CD8-positive, alpha-beta memory T cell (primary cell): ENCODE results near the gene ZMYND8. TPM values are rescaled to one million over a fixed set of nuclear protein-coding genes. Genes with fewer than 3 reads are reported as not detected.
"Not testable (repeated sequence)": the region's sequence is repeated elsewhere in the genome, so short reads cannot be mapped to it uniquely, and the experiment has no call there.

Experiments
- CTCF ChIA-PET: fragments of 350-600 bp; sonication (Branson Sonifier 250); formaldehyde crosslinking; loops from one replicate; lab custom pipeline; 2021; ENCODE audit warnings: antibody characterized with exemption; lab: Charles Lee
- POLR2A ChIA-PET: fragments of 350-600 bp; sonication (Branson Sonifier 250); formaldehyde crosslinking; loops from one replicate; lab custom pipeline; 2021; ENCODE audit warnings: antibody characterized with exemption; lab: Charles Lee
- DNase-seq, 5 donors: peaks; one replicate each; pipeline versions ENCODE4 v3.0.0 to v3.0.0-alpha.2; 2020 to 2022; ENCODE audit warnings: mixed read lengths in 1 of 5
- H3K27ac ChIP-seq: one replicate; pipeline ENCODE4 v1.7.0; 2013; ENCODE audit warnings: low read depth, mild to moderate bottlenecking, low read length, moderate library complexity
- H3K27me3 ChIP-seq: 2 replicates; pipeline ENCODE4 v1.7.0; 2013; ENCODE audit warnings: low read length, mild to moderate bottlenecking; ENCODE audit not compliant: insufficient read depth, poor library complexity, severe bottlenecking
- H3K36me3 ChIP-seq: 2 replicates; pipeline ENCODE4 v1.7.0; 2013; ENCODE audit warnings: mild to moderate bottlenecking, low read length, moderate library complexity; ENCODE audit not compliant: insufficient read depth
- H3K4me1 ChIP-seq: 2 replicates; pipeline ENCODE4 v1.7.0; 2013; ENCODE audit warnings: mild to moderate bottlenecking, low read length, moderate library complexity; ENCODE audit not compliant: insufficient read depth
- H3K4me3 ChIP-seq: 2 replicates; pipeline ENCODE4 v1.7.0; 2013; ENCODE audit warnings: mild to moderate bottlenecking, low read length
- H3K9me3 ChIP-seq: 2 replicates; pipeline ENCODE4 v1.7.0; 2013; ENCODE audit warnings: mild to moderate bottlenecking, low read length
- H3K27ac Mint-ChIP-seq, 8 donors: one replicate each; pipeline ENCODE4 v1.8.0; 2020 to 2021; ENCODE audit warnings: mixed read lengths in 8 of 8, mild to moderate bottlenecking in 6 of 8, inconsistent platforms in 3 of 8, moderate library complexity in 3 of 8
- H3K27me3 Mint-ChIP-seq, 2 donors: one replicate each; pipeline ENCODE4 v1.8.0; 2020 to 2021; ENCODE audit warnings: mixed read lengths in 2 of 2, mild to moderate bottlenecking in 1 of 2, moderate library complexity in 1 of 2
- H3K36me3 Mint-ChIP-seq, 3 donors: one replicate each; pipeline ENCODE4 v1.8.0; 2020 to 2021; ENCODE audit warnings: mixed read lengths in 3 of 3, inconsistent platforms in 1 of 3, mild to moderate bottlenecking in 1 of 3
- H3K4me1 Mint-ChIP-seq, 3 donors: one replicate each; pipeline ENCODE4 v1.8.0; 2020 to 2021; ENCODE audit warnings: mixed read lengths in 3 of 3, inconsistent platforms in 1 of 3, mild to moderate bottlenecking in 1 of 3
- H3K4me3 Mint-ChIP-seq, 7 donors: one replicate each; pipeline ENCODE4 v1.8.0; 2020 to 2021; ENCODE audit warnings: mixed read lengths in 7 of 7, mild to moderate bottlenecking in 6 of 7, moderate library complexity in 4 of 7, inconsistent platforms in 2 of 7
- H3K9me3 Mint-ChIP-seq, 5 donors: one replicate each; pipeline ENCODE4 v1.8.0; 2020 to 2022; ENCODE audit warnings: mixed read lengths in 5 of 5, mild to moderate bottlenecking in 3 of 5, moderate library complexity in 2 of 5, inconsistent platforms in 1 of 5
- polyA plus RNA-seq: library from polyadenylated mRNA; unstranded; fragments of 300-500 nt; fragmentation: Illumina TruSeq; gene quantifications from one replicate; pipeline ENCODE4 v1.2.3, GENCODE V29; 2021
- total RNA-seq, 2 experiments: library from RNA; stranded (reverse); gene quantifications; one replicate each; pipeline ENCODE4 v1.2.3, GENCODE V29; 2021

ZMYND8 gene
- total and polyA plus RNA-seq, 3 experiments from 2014 or later = 20.9 to 30.7 (median 25.8) TPM

- H3K9me3 ChIP-seq = no peaks in the 10 kb centered on the region
- H3K9me3 Mint-ChIP-seq = no peaks in the 10 kb centered on the region
- H3K4me3 ChIP-seq = no peak overlapping the region
- no peak overlapping the region for H3K4me3 Mint-ChIP-seq
- H3K4me1 ChIP-seq = peaks cover 3% of the 10 kb centered on the region
- DNase-seq = no peak
- H3K27ac ChIP-seq = no peak overlapping the region
- peaks cover 0 to 12% (median 0%) of the 10 kb centered on the region in 3 donors for H3K4me1 Mint-ChIP-seq
- H3K36me3 Mint-ChIP-seq = no peaks in the 10 kb centered on the region
- H3K27ac Mint-ChIP-seq = peak overlapping the region in 1 of 8 donors; percentile 31
- ChIA-PET CTCF (no interaction called here), POLR2A (interaction anchor here (0.7 kb wide), 1 partner anchor 26 kb away, joined by 6 read pairs; no protein-coding TSS in a partner anchor)
- no peaks in the 10 kb centered on the region for H3K36me3 ChIP-seq
- no peaks in the 10 kb centered on the region for H3K27me3 ChIP-seq
- H3K27me3 Mint-ChIP-seq = peaks cover 0 to 1% of the 10 kb centered on the region in 2 donors
Measured at GRCh38 chr20:47377122-47377722, 20.7 kb upstream of the ZMYND8 start.

- H3K4me1 ChIP-seq, H3K4me3 ChIP-seq, CTCF ChIA-PET, H3K9me3 ChIP-seq, H3K27ac ChIP-seq, POLR2A ChIA-PET, H3K36me3 ChIP-seq, H3K9me3 Mint-ChIP-seq, DNase-seq, H3K27me3 ChIP-seq, H3K36me3 Mint-ChIP-seq, H3K4me3 Mint-ChIP-seq, H3K27me3 Mint-ChIP-seq: not testable (repeated sequence)
- H3K27ac Mint-ChIP-seq = peak overlapping the region in 1 of 8 donors; percentile 77
- H3K4me1 Mint-ChIP-seq = peaks cover 0 to 12% (median 0%) of the 10 kb centered on the region in 3 donors
Measured at GRCh38 chr20:47376096-47376643, 19.7 kb upstream of the ZMYND8 start.

GRCh38 chr20:47374121-47374520, 17.6 kb upstream of the ZMYND8 start:
- H3K36me3 ChIP-seq, CTCF ChIA-PET, DNase-seq, H3K36me3 Mint-ChIP-seq, H3K27ac ChIP-seq, H3K27ac Mint-ChIP-seq, H3K4me3 Mint-ChIP-seq, H3K9me3 Mint-ChIP-seq, H3K4me1 ChIP-seq, H3K27me3 ChIP-seq, H3K4me3 ChIP-seq, H3K27me3 Mint-ChIP-seq, H3K4me1 Mint-ChIP-seq, POLR2A ChIA-PET, H3K9me3 ChIP-seq: not testable (repeated sequence)

- Histone ChIP-seq H3K4me1 (no peaks in the 10 kb centered on the region), H3K36me3 (no peaks in the 10 kb centered on the region), H3K4me3 (no peak overlapping the region), H3K9me3 (no peaks in the 10 kb centered on the region), H3K27me3 (no peaks in the 10 kb centered on the region), H3K27ac (no peak overlapping the region)
- peaks cover 0 to 3% (median 0%) of the 10 kb centered on the region in 3 donors for H3K4me1 Mint-ChIP-seq
- H3K27me3 Mint-ChIP-seq = peaks cover 0 to 5% of the 10 kb centered on the region in 2 donors
- no peak overlapping the region for H3K4me3 Mint-ChIP-seq
- no peak for DNase-seq
- H3K27ac Mint-ChIP-seq = no peak overlapping the region
- POLR2A ChIA-PET = interaction anchor here (0.6 kb wide), 1 partner anchor 984 kb away, joined by 3 read pairs; no protein-coding TSS in a partner anchor
- H3K36me3 Mint-ChIP-seq = no peaks in the 10 kb centered on the region
- CTCF ChIA-PET = interaction anchor here (1.7 kb wide), 1 partner anchor 11 kb away, joined by 8 read pairs; no protein-coding TSS in a partner anchor
- no peaks in the 10 kb centered on the region for H3K9me3 Mint-ChIP-seq
Measured at GRCh38 chr20:47373206-47373733, 16.8 kb upstream of the ZMYND8 start.

GRCh38 chr20:47370850-47371782, 14.6 kb upstream of the ZMYND8 start:
- no peak overlapping the region for H3K27ac Mint-ChIP-seq
- CTCF ChIA-PET = interaction anchor here (0.8 to 2.9 kb wide), 2 partner anchors 12 to 99 kb away, joined by 3 to 14 read pairs; no protein-coding TSS in a partner anchor
- no peaks in the 10 kb centered on the region for H3K9me3 Mint-ChIP-seq
- no peak overlapping the region for H3K4me3 ChIP-seq
- no peaks in the 10 kb centered on the region for H3K9me3 ChIP-seq
- H3K4me1 Mint-ChIP-seq = peaks cover 0 to 3% (median 0%) of the 10 kb centered on the region in 3 donors
- peaks cover 4 to 7% of the 10 kb centered on the region in 2 donors for H3K27me3 Mint-ChIP-seq
- H3K36me3 ChIP-seq = no peaks in the 10 kb centered on the region
- POLR2A ChIA-PET = no interaction called here
- no peaks in the 10 kb centered on the region for H3K4me1 ChIP-seq
- no peak overlapping the region for H3K4me3 Mint-ChIP-seq
- DNase-seq = no peak
- H3K27me3 ChIP-seq = no peaks in the 10 kb centered on the region
- H3K36me3 Mint-ChIP-seq = no peaks in the 10 kb centered on the region
- no peak overlapping the region for H3K27ac ChIP-seq

- peaks cover 0 to 5% (median 0%) of the 10 kb centered on the region in 3 donors for H3K4me1 Mint-ChIP-seq
- no peak overlapping the region for H3K4me3 ChIP-seq
- H3K4me3 Mint-ChIP-seq = no peak overlapping the region
- no peaks in the 10 kb centered on the region for H3K36me3 Mint-ChIP-seq
- peak overlapping the region in 1 of 8 donors; percentile 23 for H3K27ac Mint-ChIP-seq
- no peaks in the 10 kb centered on the region for H3K36me3 ChIP-seq
- H3K27me3 ChIP-seq = no peaks in the 10 kb centered on the region
- H3K27me3 Mint-ChIP-seq = peaks cover 4 to 7% of the 10 kb centered on the region in 2 donors
- CTCF ChIA-PET = interaction anchor here (0.8 to 2.9 kb wide), 3 partner anchors 12 to 98 kb away, joined by 3 to 14 read pairs (median 4); no protein-coding TSS in a partner anchor
- no peaks in the 10 kb centered on the region for H3K9me3 ChIP-seq
- no peaks in the 10 kb centered on the region for H3K9me3 Mint-ChIP-seq
- no peak overlapping the region for H3K27ac ChIP-seq
- DNase-seq = no peak
- POLR2A ChIA-PET = no interaction called here
- no peaks in the 10 kb centered on the region for H3K4me1 ChIP-seq
Measured at GRCh38 chr20:47370214-47370613, 13.7 kb upstream of the ZMYND8 start.

- H3K27ac Mint-ChIP-seq = no peak overlapping the region
- no peaks in the 10 kb centered on the region for H3K36me3 Mint-ChIP-seq
- Histone ChIP-seq H3K4me1 (no peaks in the 10 kb centered on the region), H3K4me3 (no peak overlapping the region), H3K36me3 (no peaks in the 10 kb centered on the region), H3K27ac (no peak overlapping the region), H3K9me3 (no peaks in the 10 kb centered on the region), H3K27me3 (no peaks in the 10 kb centered on the region)
- H3K27me3 Mint-ChIP-seq = peaks cover 4 to 7% of the 10 kb centered on the region in 2 donors
- H3K4me1 Mint-ChIP-seq = peaks cover 0 to 8% (median 0%) of the 10 kb centered on the region in 3 donors
- no peak for DNase-seq
- ChIA-PET POLR2A (no interaction called here), CTCF (no interaction called here)
- no peaks in the 10 kb centered on the region for H3K9me3 Mint-ChIP-seq
- no peak overlapping the region for H3K4me3 Mint-ChIP-seq
Measured at GRCh38 chr20:47368301-47368700, 11.8 kb upstream of the ZMYND8 start.
